Superior temporal gyrus (tissue), 1 donor: ENCODE measurements around the gene GYG2.
"Not testable (repeated sequence)": the region's sequence is repeated elsewhere in the genome, so short reads cannot be mapped to it uniquely, and the experiment has no call there.

Source experiments
- DNase-seq: peaks from one replicate; pipeline ENCODE4 v3.0.0-alpha.2; 2016; ENCODE audit errors: extremely low spot score

Gene GYG2

GRCh38 chrX:2871831-2872230 is 43.1 kb downstream of the GYG2 start:
- DNase-seq: no peak

DNA sequence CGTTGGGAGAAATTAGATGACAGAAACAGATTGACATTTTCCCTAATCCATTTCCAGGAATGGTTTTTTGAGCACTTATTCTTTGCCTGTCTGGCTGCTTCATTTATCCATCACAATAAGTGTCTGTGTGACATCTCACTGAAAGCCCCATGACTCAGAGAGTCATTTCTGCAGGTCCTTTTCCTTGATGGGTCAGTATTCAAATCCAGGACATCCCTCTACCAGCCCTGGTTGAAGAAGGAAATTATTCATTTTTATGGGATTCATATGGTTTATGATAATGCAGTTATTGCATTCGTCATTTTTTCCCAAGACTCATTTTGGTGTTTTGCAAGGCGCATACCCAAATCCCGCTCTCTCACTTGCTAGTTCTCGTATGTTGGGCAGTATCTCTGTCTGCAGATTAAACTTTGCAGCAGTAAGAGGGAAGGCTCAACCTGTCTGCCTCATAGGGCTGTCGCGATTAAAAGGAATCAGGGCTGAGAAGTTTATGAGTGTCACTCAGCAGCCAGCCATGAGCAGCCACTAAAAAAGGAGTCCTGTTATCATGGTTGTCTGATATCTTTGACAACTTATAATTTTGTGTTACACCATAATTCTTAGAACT is 44.0 kb downstream of the GYG2 start:
- DNase-seq: no peak

GRCh38 chrX:2874222-2875135 is 45.7 kb downstream of the GYG2 start:
- no peak for DNase-seq

DNA sequence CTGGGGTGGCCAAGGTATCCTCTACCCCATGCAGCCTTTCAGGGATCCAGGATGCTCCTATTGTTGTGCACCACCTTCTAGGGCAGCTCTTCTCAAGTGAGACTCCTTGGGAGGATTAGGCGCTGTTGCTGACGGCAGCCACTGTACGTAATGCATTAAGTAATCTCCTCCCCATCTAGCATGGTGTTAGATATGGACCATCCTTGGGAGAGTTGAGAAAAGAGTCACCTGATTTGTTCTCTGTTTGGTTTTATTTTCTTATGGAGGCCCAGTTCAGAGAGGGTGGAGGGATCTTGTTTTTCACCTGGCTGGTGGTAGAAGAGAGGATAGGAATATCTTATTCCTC is 46.4 kb downstream of the GYG2 start:
- no peak for DNase-seq

GRCh38 chrX:2875798-2876399 is 47.2 kb downstream of the GYG2 start:
- DNase-seq: no peak

GRCh38 chrX:2878563-2878962 is 49.8 kb downstream of the GYG2 start:
- DNase-seq: no peak

DNA sequence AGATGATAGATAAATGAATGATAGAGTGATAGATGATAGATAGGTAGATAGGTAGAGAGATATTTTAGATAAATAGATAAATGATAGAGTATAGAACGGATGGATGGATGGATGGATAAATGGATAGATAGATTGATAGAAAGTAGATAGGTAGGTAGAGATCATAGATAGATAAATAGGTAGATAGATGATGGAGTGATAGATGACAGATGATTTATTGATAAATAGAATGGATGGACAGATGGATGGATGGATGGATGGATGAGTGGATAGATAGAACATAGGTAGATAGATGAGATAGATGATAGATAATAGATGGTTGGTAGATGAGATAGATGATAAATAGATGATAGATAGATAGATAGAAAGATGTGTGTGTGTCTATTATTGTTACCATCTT is 50.9 kb downstream of the GYG2 start:
- DNase-seq: no peak

GRCh38 chrX:2883770-2884169 is 55.0 kb downstream of the GYG2 start:
- no peak for DNase-seq

DNA sequence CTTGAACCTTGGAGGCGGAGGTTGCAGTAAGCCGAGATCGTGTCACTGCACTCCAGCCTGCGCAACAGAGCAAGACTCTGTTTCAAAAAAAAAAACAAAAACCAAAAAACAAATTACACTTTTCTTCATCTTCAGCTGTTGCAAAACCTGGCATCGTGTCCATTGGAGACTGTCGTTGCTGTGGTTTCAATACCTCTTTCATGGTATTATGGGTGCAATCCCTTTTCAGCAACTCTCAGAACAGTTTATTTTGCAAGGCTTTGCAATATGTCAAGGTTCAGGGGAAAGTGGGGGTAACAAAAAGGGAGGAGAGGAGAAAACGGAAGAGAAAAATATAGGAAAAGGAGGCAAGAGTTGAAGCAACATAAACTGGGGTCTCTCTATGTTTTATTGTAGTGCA is 59.6 kb downstream of the GYG2 start:
- no peak for DNase-seq

DNA sequence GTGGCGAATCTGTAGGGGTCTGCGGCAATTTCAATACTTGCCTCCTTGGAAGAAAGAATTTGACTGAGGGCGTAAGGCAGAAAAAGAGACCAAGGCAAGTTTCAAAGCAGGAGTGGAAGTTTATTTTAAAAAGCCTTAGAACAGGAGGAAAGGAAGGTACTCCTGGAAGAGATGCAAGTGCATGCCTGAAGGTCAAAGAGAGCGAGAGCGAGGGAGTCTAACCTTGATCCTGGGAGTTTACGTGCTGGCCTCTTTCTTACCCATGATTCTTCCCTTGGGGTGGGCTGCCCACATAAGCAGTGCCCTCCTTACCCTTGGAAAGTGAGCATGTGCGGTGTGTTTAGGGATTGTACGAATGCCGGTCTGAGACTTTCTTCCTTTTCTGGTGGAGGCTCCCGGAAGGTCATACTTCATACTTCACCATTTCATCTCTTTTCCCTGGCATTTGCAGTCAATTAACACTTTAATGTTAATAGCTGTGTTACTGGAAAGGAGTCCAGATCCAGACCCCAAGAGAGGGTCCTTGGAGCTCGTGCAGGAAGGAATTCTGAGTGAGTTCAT is 60.4 kb downstream of the GYG2 start:
- DNase-seq: no peak

DNA sequence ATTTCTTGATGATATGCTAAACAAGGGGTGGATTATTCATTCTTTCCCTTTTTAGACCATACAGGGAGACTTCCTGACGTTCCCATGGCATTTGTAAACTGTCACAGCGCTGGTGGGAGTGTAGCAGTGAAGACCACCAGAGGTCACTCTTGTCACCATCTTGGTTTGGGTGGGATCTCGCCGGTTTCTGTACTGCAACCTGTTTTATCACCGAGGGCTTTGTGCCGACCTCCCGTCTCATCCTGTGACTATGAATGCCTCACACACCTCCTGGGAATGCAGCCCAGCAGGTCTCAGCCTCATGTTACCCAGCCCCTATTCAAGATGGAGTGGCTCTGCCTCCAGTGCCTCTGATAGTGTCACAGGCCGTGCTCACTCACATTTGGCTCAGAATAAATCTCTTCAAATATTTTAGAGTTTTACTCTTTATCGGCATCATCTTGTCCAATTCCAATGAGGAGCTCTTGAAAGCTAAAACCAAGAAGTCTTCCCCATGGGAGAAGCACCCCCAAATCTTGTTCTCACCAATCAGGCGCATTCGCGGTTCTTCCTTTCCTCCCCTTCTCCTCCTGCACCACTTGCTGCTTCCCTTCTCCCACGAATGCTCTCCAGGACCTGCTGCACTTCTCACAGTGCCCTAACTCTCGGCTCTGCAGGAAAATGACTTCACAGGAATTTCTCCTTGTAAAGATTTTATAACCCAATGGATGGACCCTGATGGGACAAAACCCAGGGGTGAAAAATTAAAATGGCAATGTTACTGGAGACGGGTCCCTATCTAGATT is 61.2 kb downstream of the GYG2 start:
- DNase-seq: not testable (repeated sequence)

DNA sequence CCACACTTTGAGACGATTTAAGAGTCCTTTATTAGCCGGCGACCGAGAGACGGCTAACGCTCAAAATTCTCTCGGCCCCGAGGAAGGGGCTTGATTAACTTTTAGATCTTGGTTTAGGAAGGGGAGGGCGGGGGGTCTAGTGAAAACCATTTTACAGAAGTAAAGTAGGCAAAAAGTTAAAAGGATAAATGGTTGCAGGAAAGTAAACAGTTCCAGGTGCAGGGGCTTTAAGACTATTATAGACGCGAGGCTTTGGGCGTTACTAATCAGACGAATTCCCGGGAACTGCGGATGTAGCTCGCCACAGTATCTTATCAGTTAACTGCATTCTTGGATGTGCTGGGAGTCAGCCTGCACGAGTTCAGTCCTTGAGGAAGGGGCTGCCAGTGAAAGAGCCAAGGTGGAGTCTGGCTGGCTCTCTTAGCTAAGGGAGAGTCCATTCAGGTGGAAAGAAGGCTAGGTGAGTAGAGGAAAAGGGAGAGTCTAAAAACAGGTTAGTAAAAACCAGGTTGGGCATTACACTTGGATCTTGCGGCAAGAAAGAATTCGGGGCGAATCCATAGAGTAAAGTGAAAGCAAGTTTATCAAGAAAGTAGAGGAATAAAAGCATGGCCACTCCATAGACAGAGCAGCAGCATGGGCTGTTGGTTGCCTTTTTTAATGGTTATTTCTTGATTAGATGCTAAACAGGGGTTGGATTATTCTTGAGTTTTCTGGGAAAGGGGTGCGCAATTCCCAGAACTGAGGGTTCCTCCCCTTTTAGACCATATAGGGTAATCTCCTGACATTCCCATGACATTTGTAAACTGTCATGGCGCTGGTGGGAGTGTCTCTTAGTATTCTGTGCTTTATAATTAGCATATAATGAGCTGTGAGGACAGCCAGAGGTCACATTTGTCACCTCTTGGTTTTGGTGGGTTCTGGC is 62.1 kb downstream of the GYG2 start:
- DNase-seq: not testable (repeated sequence)

GRCh38 chrX:2892816-2893215 is 64.1 kb downstream of the GYG2 start:
- DNase-seq: no peak

DNA sequence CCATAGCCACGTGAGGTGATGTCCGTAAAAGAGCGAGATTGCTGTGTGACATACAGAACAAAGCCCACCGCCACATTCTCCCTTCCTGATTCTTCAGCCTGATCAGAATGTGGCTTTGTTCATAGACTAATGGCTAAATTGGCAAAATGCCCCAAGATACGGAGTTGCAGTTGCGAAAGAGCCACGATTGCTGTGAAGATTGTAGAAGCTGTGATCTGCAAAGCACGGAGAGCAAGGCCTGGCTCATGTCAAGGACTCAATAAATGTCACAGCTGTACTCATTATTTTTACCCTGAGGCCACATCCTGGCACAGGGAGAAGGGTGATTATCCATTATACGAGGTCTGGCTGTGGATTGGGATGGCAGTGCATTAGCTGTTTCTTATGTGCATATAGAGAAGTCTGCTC is 66.2 kb downstream of the GYG2 start:
- DNase-seq: no peak

DNA sequence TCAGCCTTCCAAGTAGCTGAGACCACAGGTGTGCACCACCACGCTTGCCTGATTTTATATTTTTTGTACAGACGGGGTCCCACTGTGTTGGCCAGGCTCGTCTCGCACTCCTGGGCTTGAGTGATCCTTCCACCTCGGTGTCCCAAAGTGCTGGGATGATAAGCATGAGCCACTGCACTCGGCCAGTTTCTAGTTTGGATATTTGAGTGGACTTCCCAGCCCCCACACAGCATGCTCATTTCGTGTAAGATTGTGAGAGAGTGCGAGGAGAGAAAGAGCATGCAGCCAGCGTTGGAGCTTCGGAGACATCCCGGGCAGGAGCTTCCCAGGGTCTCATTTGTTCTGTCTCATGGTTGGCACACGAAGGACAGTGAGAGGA is 68.6 kb downstream of the GYG2 start:
- DNase-seq: no peak

- DNase-seq: not testable (repeated sequence)
Measured at GRCh38 chrX:2897690-2898623, 69.2 kb downstream of the GYG2 start.

DNA sequence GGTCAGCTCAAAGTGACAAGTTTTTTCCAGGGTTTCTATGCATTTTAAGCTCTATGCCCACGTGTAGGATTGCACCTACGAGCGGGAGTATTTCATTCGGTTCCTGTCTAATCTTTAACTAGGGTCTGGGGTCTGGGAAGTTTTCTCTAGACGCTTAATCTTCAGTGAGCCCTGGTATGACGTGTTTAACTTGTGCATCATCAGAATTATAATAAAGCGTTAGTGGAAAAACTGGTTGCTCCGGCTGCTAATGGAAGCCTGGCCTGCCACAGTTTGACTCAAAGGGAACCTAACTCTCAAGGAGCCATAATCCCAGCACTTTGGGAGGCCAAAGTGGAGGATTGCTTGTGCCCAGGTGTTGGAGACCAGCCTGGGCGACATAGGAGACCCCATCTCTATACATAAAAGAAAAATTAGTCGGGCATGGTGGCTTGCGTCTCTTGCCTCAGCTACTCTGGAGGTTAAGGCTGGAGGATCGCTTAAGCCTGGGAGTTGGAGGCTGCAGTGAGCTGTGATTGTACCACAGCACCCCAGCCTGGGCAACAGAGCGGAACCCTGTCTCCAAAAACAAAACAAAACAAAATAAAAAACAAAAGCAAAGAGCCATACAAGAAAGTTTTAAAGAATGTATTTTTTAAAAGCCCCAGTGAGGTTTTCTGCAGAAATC is 70.2 kb downstream of the GYG2 start:
- no peak for DNase-seq

- DNase-seq: no peak
Measured at GRCh38 chrX:2901367-2902036, 72.8 kb downstream of the GYG2 start.

GRCh38 chrX:2902841-2903240 is 74.1 kb downstream of the GYG2 start:
- no peak for DNase-seq
